Skeletal muscle tissue (tissue), 4 donors: Measurements from ENCODE around the gene FMN1. TPM values are rescaled to one million over a fixed set of nuclear protein-coding genes. Genes with fewer than 3 reads are reported as not detected.

ENCODE experiments used
- H3K27ac ChIP-seq: one replicate; pipeline ENCODE4 v1.7.0; 2013; ENCODE audit warnings: mild to moderate bottlenecking, low read depth, low read length, inconsistent platforms
- H3K27me3 ChIP-seq, 3 donors: one replicate each; pipeline ENCODE4 v1.7.0; 2013; ENCODE audit warnings: low read length in 3 of 3; ENCODE audit not compliant: control insufficient read depth in 3 of 3, insufficient read depth in 3 of 3
- H3K36me3 ChIP-seq, 3 donors: one replicate each; pipeline ENCODE4 v1.7.0; 2013; ENCODE audit warnings: low read length in 3 of 3; ENCODE audit not compliant: control insufficient read depth in 3 of 3, insufficient read depth in 3 of 3
- H3K4me1 ChIP-seq, 3 donors: one replicate each; pipeline ENCODE4 v1.7.0; 2013; ENCODE audit warnings: low read length in 3 of 3, mild to moderate bottlenecking in 3 of 3; ENCODE audit not compliant: control insufficient read depth in 3 of 3, insufficient read depth in 3 of 3
- H3K4me3 ChIP-seq, 3 donors: one replicate each; pipeline ENCODE4 v1.7.0; 2013; ENCODE audit warnings: low read length in 3 of 3
- H3K9ac ChIP-seq, 3 donors: one replicate each; pipeline ENCODE4 v1.7.0; 2013; ENCODE audit warnings: low read length in 3 of 3, mild to moderate bottlenecking in 3 of 3, moderate library complexity in 2 of 3, low read depth in 1 of 3
- H3K9me3 ChIP-seq, 3 donors: one replicate each; pipeline ENCODE4 v1.7.0; 2013; ENCODE audit warnings: low read length in 3 of 3; ENCODE audit not compliant: control insufficient read depth in 3 of 3
- total RNA-seq: library from RNA; depleted of rRNA; stranded (reverse); fragments of >200 nt; gene quantifications from one replicate; pipeline ENCODE4 v1.2.3, GENCODE V29; 2014
- donor health status: Osteomylitis.

FMN1 gene
- total RNA-seq, 1 donor from 2014 or later, result 3.7 TPM

GRCh38 chr15:33099739-33100138, 94.8 kb downstream of the FMN1 start:
- Histone ChIP-seq H3K9me3 (no peaks in the 10 kb centered on the region), H3K4me3 (no peak overlapping the region), H3K36me3 (no peaks in the 10 kb centered on the region), H3K9ac (no peak overlapping the region), H3K4me1 (peaks cover 0 to 6% (median 4%) of the 10 kb centered on the region in 3 donors), H3K27ac (no peak overlapping the region), H3K27me3 (no peaks in the 10 kb centered on the region)

- Histone ChIP-seq H3K4me1 (peaks cover 0 to 6% (median 1%) of the 10 kb centered on the region in 3 donors), H3K27me3 (no peaks in the 10 kb centered on the region), H3K27ac (no peak overlapping the region), H3K36me3 (no peaks in the 10 kb centered on the region), H3K9ac (no peak overlapping the region), H3K9me3 (no peaks in the 10 kb centered on the region), H3K4me3 (no peak overlapping the region)
Measured at GRCh38 chr15:33099213-33099612, 95.3 kb downstream of the FMN1 start.

- Histone ChIP-seq H3K36me3 (no peaks in the 10 kb centered on the region), H3K4me3 (no peak overlapping the region), H3K27ac (no peak overlapping the region), H3K4me1 (peaks cover 0 to 6% (median 0%) of the 10 kb centered on the region in 3 donors), H3K9ac (no peak overlapping the region), H3K27me3 (no peaks in the 10 kb centered on the region), H3K9me3 (no peaks in the 10 kb centered on the region)
Measured at GRCh38 chr15:33098094-33099058, 96.1 kb downstream of the FMN1 start.

GRCh38 chr15:33096134-33096533, 98.4 kb downstream of the FMN1 start:
- no peaks in the 10 kb centered on the region for H3K27me3 ChIP-seq
- peaks cover 0 to 11% (median 0%) of the 10 kb centered on the region in 3 donors for H3K4me1 ChIP-seq

GRCh38 chr15:33095641-33096040, 98.9 kb downstream of the FMN1 start:
- Histone ChIP-seq H3K9me3 (no peaks in the 10 kb centered on the region), H3K27me3 (no peaks in the 10 kb centered on the region), H3K9ac (no peak overlapping the region), H3K27ac (no peak overlapping the region), H3K4me3 (no peak overlapping the region), H3K4me1 (peaks cover 0 to 11% (median 2%) of the 10 kb centered on the region in 3 donors), H3K36me3 (no peaks in the 10 kb centered on the region)

More at GRCh38 chr15:33096134-33096533, 98.4 kb downstream of the FMN1 start:
- Histone ChIP-seq H3K4me3 (no peak overlapping the region), H3K36me3 (no peaks in the 10 kb centered on the region), H3K9me3 (no peaks in the 10 kb centered on the region), H3K9ac (no peak overlapping the region), H3K27ac (no peak overlapping the region)

GRCh38 chr15:33094336-33094735, 100.2 kb downstream of the FMN1 start:
- Histone ChIP-seq H3K9me3 (no peaks in the 10 kb centered on the region), H3K4me3 (no peak overlapping the region), H3K4me1 (peaks cover 6 to 24% (median 11%) of the 10 kb centered on the region in 3 donors), H3K27ac (no peak overlapping the region), H3K36me3 (no peaks in the 10 kb centered on the region), H3K9ac (no peak overlapping the region), H3K27me3 (no peaks in the 10 kb centered on the region)

- H3K27me3 ChIP-seq, result no peaks in the 10 kb centered on the region
- no peaks in the 10 kb centered on the region for H3K9me3 ChIP-seq
- H3K4me1 ChIP-seq, result peaks cover 12 to 26% (median 13%) of the 10 kb centered on the region in 3 donors
- no peak overlapping the region for H3K4me3 ChIP-seq
- no peak overlapping the region for H3K9ac ChIP-seq
- no peaks in the 10 kb centered on the region for H3K36me3 ChIP-seq
- H3K27ac ChIP-seq, result no peak overlapping the region
Measured at GRCh38 chr15:33093222-33093621, 101.3 kb downstream of the FMN1 start.

GRCh38 chr15:33091983-33092693, 102.4 kb downstream of the FMN1 start:
- H3K4me3 ChIP-seq, result no peak overlapping the region
- H3K9ac ChIP-seq, result no peak overlapping the region
- no peaks in the 10 kb centered on the region for H3K36me3 ChIP-seq
- peaks cover 12 to 25% (median 13%) of the 10 kb centered on the region in 3 donors for H3K4me1 ChIP-seq
- H3K9me3 ChIP-seq, result no peaks in the 10 kb centered on the region
- H3K27ac ChIP-seq, result no peak overlapping the region
- no peaks in the 10 kb centered on the region for H3K27me3 ChIP-seq

GRCh38 chr15:33089878-33090757, 104.4 kb downstream of the FMN1 start:
- Histone ChIP-seq H3K9me3 (no peaks in the 10 kb centered on the region), H3K4me3 (no peak overlapping the region), H3K27ac (no peak overlapping the region), H3K36me3 (no peaks in the 10 kb centered on the region), H3K27me3 (no peaks in the 10 kb centered on the region), H3K9ac (no peak overlapping the region), H3K4me1 (peaks cover 12 to 25% (median 13%) of the 10 kb centered on the region in 3 donors)
